HuH-7 (cell line): Measurements from ENCODE around the gene NCKAP5.
A peak's percentile ranks its signal among the peaks of the same experiment; 100 is the strongest.

Experiments
- DNase-seq: peaks from one replicate; pipeline ENCODE4 v3.0.0; 2011; ENCODE audit warnings: low spot score

The NCKAP5 gene

DNA sequence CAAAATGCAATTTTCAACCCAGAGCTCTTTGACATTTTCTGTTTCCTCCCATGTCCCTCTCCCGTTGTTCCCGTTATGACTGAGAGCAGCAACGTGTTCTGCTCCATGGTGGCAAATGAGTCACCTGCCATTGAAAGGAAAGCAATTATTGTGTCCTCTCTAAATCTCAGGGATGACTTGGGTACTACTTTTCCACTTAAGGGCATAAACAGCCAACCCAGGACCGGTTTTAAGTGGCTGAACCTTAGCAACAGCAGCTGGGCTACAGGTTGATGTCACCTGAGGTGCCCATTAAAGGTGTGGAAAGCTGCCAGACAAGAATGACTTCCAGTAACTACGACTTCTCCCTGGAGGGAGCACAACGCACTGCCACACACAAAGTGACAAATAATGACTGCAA lies 236.8 kb downstream of the NCKAP5 start:
- DNase-seq: no peak

DNA sequence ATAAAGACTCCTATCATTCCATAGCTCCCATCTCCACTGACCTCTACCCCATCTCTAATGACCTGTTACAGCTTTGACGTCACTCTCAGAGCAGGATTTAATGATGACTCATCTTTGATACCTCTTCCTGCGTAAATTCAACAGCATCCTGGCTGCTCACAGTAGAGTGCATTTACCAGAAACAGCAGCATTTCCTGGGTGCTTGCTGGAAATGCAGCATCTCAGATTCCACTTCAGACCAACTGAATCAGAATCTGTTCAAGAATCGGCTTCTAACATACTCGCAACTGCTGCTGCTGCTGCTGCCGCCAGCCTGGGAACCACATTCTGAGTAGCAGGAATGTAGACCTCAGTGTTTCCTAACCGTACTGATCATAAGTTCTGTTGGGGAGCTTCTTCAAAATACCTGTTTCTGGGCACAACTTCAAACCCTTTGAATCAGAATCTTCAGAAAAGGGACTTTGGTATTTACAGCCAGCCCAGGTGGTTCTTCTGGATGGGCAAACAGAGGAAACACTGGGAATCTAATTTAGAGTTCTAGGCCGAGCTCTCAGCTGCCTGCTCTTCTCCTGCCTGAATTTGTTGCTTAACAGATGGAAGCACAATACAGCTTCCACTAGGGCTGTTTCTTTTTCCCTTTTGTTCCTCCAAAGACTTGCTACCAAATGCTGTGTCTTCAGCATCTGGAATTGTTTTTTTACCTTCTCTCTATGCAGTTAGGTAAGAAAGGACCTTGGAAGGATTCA lies 241.4 kb downstream of the NCKAP5 start:
- DNase-seq: no peak

DNA sequence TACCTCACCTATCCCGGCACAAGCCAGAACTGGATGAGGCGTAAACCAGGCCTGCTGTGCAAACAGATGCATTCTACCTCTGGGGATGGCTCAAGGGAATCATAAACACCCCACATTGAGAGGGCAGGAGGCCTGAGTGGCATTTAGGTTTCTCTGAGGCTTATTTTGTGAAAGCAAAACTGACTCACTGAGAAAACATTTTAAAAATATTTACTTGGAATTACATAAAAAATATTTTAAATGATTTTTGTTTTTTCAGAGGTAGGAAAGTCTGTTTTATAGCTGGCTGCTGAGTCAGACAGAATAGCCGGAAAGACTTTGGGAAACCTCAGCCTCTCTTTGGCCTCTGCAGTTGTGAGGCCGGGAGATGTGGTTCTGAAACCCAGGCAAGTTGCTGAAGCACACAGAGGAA lies 244.1 kb downstream of the NCKAP5 start:
- DNase-seq: no peak

DNA sequence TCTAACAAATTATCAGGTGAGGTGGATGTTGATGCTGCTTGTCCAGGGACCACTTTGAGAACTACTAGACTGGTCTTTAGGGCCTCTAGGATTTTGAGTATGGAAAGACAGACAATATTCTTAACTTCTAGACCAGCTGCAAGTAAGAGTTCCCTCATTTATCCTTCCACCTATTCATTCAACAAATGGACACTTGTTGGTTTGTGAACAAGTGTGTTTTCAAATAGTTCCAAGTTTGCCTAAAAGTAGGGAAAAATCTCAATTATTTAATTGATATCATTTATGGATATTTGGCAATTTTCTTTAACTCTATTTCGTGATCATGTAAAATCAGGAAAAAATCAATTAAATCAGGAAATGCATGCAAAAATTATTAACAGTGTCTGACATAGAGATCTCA lies 245.4 kb downstream of the NCKAP5 start:
- DNase-seq: no peak

DNA sequence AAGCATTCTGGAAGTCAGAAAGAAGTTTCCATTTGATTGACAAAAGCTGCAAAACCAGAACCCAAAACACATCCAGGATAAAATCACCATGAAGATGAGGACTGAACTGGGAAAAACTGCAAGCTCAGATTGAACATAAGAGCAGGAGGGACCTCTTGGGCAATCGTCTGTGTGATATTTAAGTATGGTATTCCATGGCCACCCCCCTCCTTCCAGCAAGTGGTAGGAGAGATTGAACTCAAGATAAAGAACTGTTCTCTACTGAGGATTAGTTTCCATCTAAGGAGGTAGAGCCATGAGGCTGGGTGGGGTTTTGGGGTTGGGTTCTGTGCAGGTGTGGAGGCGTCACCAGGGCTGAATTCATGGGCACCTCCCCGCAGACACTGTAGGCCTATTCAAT lies 251.1 kb downstream of the NCKAP5 start:
- no peak for DNase-seq

DNA sequence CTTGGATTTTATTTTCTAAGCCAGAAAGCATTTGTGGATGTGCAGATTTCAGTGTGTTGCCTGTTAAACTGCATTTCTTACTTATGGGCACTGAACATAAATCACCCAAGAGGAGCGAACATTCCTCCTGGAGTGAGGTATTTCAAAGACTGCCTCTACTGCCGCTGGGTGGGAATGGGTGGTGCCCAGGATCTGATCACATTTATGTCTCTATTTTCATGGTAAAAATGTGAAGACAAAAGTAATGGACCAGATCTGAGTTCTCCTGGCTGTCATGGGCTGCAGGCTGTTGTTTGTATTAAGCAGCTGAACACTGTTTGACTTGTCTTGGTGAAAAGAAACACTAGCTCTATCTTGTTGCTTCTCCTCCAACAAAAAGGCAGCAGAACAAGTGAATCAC lies 251.7 kb downstream of the NCKAP5 start:
- no peak for DNase-seq

DNA sequence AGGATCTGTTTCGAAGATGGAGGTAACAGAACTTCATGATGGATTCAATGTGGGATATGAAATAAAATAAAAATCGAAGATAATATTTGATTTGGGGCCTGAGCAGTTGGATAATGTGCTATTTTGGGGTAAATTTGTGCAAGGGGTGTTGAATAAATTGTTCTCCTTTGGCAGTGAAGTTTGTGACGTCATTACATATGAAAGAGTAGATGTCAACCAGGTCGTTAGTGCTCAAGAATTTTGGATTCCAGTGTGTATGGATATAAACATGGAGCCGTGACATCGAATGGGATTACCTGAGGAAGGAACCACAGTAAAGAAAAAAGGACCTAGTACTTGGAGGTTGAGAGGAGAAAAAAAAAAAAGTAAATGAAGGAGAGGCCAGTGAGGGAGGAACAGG lies 253.0 kb downstream of the NCKAP5 start:
- DNase-seq: no peak

DNA sequence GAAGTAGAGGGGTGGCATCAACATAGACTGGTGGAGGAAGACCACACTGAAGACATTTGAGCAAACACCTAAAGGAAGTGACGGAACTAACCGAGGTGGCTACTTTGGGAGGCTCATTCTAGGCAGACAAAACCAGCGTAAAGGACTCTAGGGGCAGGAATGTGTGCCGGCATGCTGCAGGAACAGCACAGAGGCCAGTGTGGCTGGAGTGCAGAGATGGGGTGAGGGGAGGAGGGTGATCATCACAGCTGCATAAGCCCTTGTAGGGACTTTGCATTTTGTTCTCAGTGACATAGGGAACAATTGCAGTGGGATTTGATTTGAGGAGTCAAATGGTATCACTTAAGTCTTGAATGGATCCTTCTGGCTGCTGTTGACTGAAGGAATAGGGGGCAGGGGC lies 253.5 kb downstream of the NCKAP5 start:
- no peak for DNase-seq

DNA sequence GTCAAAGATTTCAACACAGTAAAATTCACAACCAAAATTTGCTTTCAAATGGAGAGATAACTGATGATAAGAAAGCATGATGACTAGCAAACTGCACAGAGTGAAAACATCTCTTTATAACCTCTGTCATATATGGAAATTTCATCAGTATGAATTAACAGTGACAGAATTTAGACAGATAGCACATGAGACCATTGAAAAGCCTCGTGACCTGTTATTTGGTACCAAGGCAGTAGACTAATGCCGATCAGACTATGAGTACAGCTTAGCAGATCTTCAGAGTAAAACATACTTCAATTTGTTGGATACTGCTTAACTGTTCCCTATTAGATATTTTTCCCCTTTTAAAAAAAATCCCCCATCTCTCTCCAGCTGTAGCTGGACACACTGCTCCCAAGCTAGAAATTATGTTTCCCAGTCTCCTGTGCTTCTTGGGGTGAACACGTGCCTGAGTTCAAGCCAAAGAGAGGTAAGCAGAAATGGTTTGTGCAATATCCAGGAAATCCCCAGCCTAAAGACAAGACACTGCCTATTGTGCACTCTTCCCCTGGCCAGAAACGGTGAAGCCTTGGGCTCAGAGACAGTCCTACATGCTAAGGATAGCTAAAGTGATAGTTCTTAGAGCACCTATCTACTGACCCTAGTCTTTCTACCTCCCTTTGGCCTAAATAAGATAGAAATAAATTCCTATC lies 256.1 kb downstream of the NCKAP5 start:
- no peak for DNase-seq

DNA sequence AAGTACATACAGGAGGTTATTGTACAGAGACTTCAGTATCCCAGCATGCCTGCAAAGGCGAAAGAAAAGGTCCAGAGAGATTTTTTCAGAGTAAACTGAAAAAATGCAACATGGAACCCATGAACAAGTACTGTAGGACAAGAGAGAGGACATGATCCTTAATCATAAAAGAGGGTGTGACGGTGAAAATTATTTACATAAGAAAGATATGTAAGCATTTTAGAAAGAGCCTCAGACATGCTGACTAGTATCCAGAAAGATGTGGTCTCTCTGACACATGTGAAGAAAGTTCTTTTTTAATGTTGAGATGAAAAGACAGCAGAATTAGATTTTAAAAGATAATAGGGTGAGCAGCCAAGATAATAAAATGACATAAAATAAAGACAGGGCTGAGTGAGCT lies 262.0 kb downstream of the NCKAP5 start:
- no peak for DNase-seq

DNA sequence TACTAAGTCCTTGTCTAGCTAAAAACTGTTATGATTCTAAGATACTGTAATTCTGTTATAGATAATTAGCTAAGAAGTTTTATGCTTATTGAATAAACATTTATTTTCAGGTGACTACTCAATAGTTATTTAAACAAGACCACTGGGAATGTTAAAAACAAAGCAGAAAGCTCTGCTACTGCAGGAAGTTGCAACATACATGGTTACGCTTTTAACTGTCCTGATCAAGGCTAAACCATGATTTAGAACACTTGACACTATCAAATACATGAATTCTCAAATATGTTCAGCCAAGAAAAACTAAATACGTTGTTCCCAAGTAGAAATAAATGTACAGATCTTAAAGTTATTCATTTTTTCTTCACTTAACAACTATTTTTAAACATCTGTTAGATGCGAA lies 263.9 kb downstream of the NCKAP5 start:
- DNase-seq: no peak

DNA sequence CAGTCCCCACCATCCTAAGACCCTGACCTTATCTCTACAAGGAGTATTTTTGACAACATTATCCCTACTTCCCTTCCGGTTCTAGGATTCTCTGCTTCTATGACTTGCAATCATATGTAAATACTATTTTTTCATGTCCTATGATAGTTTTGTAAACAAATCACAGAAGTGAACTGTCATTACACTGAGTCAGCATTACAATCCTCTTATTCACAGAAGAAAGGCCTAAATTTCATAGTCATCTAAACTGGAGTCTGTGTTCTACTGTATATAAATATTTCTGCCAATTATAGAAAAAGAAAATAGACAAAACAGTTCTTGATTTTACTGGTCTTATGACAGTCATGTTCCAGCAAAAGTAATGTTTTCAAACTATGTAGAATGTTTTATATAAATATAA lies 265.1 kb downstream of the NCKAP5 start:
- no peak for DNase-seq

DNA sequence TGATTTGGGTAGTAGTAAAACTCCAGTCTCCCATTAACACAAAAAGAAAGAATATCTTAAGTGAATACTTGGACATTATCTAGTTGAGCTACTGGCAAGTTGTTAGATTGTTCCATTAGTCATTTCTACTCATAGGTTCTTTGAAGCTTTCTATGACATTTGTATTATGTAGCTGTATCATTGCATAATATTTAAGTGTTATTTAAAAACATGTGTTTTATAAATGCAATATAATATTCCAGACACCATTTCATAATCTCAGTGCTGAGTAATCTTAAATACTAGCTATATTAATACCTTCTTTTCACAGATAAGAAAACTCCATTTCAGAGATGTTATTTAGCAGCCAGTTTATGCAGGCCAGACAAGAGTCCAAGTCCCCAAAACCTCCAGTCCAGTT lies 271.9 kb downstream of the NCKAP5 start:
- DNase-seq: no peak

DNA sequence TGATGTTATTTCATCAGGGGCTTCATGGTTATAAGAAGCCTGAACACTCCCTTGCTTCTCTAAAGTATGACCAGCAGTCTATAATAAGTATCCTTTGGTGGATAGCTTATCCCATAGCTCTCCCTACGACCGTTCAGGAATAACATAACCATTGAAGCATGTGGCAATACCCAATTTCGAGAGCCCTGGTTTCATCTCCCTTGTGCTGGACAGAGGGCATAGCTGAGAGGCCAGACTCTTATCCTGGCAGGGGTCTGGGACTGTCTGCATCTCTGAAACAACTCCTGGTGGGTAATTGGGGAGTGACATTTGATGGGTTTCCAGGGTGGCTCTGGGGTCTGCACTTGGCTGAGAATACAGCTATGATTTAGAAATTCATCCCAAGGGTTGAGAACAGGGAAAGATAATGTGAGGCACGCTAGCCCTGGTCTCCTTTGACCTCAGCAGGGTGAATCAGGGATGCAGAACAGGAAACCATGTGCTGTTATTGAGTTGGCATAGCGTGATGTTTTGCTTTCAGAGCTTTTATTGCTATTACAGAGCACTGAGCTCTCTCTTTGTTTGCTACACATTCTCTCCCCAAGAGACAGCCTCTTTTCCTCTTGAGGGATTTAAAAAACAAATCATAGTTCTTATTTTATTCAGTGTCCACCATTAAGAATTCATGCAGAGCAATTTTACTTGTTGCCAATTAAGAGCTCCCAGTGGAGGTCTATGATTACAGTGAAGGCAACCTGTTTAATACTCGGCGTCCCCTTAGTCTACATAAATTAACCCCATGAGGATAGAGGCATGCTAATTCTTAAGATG lies 274.5 kb downstream of the NCKAP5 start:
- no peak for DNase-seq

DNA sequence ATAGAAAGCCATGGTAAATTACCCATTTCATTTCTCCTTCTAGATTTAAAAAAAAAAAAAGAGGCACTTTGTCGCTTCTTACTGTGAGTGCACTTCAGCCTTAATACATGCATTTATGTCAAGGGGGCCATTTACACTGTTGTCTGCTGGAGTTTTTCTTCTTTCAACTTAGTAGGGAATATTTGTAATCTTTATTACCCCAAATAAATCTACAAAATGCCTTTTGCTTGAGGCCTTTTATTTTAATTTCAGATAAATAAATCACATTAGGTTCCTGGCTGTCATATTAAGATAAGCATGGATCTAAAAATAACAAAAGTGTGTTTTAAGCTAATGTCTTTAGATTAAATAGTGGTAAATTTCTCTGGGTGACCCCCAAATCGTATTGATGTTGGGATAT lies 276.0 kb downstream of the NCKAP5 start:
- DNase-seq: no peak

DNA sequence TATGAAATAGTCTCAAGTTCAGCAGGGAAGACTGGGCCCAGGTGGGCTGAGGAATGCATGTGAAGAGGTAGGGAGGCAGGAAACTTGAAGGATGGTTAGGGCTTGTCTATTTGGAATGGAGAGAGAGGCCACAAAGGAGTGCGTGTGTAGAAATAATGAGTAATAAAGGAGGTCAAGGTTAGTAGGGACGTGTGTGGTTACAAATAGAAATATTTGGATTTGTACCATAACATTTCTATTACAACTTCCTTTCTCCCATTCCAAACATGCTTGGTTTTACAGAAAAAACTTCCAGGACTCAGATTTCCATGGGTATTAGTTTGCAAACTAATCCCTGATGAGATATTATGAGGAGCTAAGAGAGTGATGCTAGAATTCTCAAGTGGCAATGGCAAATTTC lies 280.6 kb downstream of the NCKAP5 start:
- DNase-seq: no peak

DNA sequence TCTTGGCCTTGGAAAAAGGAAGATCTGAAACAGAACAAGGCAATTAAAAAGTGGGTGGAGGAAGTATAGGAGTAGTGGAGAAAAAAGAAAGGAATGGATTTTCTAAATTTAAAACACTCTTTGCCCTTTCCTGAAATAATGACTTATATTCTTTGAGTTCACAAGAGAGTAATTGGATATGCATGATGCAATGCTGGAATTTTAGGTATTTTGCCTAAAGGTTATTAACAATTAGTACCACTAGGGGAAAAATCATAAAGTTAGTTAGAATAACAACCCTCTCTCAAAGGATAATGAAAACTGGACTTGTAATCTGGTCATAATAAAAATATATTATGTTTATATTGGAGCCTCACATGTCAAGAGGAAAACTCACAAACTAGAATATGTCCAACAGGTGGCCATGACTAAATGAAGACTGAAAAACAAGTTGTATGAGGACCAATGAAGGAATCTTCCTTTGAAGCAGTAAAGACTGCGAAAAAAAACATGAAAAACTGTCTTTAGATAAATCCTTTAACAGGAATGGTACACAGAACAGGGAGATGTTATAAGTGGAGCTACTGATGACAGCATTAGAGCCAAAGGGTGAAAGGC lies 281.8 kb downstream of the NCKAP5 start:
- DNase-seq: no peak

DNA sequence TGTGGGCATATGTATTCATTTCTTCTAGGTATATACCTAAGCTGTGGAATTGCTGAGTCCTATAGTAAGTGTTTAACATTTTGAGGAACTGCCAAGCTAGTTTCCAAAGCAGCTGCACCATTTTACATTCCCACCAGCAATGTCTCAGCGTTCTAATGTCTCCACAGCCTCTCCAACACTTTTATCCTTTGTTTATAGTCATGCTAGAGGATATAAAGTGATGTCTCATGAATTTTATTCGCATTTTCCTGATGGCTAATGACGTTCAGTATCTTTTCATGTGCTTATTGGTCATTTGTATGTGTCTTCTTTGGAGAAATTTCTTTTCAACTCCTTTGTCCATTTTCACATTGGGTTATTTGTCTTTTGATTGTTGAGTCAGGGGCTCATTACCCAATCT lies 295.2 kb downstream of the NCKAP5 start:
- DNase-seq: no peak

DNA sequence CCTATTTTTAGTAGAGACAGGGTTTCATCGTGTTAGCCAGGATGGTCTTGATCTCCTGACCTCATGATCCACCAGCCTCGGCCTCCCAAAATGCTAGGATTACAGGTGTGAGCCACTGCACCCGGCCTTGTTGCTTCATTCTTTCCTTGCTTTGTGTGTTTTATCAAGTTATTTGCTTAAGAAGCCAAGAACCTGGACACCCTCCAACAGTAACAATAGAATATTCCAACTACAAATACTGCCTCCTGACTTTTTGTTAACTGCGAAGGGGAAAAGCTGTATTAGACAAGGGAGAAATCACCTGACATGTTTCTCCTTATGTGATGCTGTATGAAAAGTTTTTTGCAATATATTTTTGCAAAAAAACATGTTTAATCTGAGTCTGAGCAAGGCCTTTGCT lies 297.2 kb downstream of the NCKAP5 start:
- no peak for DNase-seq

DNA sequence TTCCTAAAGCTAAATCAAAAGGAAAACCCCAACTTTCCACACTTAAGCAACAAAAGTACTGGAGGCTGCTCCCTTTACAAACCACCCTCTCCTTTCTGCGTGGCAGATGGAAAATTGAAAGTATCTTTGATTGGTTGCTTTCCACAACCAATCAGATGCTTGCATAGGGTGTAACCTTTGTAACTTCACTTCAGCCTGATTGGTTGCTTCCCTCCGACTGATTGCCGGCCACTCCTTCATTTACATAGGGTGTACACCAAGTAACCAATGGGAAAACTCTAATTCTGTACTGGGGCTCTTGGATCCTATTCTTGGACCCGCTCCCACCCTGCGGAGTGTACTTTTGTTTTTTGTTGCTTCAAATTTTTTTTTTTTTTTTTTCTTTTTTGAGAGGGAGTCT lies 297.7 kb downstream of the NCKAP5 start:
- no peak for DNase-seq

DNA sequence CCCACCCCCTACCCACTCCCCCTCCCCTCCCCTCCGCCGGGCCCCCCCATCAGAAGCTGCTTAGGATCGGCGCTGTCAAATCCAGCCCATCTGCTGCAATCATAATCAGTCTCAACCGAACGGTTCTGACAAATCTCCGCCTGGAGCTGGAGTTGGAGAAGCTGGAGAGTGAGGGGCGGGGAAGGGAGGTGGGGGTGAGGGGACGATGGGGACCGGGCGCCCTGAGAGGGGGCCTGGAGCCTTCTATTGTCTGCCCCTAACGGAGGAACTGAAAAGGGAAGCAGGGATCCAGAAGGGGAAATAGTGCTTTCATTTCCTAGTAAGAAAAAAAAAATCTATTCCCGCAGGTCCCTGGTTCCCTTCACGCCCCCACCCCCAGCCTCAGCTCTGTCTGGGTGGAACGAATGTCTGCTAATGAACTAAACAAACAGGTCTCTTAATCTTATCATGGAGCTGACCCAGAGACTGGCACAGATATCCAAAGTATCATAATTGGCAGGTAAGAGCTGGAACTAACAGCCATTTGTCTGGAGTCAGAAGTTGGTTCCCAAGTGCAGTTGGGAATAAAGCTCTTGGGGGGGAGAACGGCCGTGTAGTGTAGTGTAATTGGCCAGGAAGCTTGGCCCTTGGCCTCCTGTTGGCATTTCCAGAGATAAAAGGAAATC lies 301.2 kb downstream of the NCKAP5 start:
- peak; percentile 38 for DNase-seq
